HG02759 (cell line): Measurements from ENCODE around the gene ODAD4.
"Not testable (repeated sequence)": the region's sequence is repeated elsewhere in the genome, so short reads cannot be mapped to it uniquely, and the experiment has no call there.

ENCODE experiments used
- ATAC-seq: cut with Tn5 transposase; IDR thresholded peaks from one replicate; pipeline ENCODE4 v1.9.1; 2021; ENCODE audit warnings: mild to moderate bottlenecking, moderate library complexity; ENCODE audit not compliant: unreplicated experiment

Gene ODAD4

DNA sequence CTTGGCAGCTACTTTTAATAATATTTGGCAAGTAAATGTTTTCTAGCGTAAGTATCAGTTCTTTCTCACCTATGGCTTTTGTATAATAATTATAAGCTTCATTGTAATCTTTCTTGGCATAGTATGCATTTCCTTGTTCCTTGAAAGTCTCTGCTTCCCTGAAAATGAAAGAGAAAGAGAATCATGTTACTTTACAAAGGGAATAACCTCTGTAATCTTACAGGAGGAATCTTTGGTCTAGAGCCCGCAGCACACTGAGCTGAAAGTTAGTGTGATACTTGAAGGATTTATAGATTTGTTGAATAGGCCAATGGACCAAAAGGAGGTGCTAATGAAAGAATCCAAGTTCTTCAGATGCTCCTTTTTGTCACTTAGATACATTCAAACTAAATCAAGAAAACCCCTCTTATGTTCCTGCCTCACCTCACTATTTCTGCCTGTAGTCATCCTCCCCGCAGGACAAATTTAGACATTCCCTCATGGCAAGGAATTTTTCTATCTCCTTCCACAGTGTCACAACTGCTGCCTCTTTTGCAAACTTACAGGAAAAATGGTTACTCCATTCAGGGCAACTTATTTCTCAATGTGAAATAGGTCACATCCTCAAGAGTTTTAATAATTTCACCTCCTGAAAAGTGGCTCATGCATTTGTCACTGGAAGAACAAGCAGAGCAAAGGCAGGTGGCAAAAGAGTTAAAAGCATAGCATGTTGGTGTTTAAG, 70.2 kb downstream of the ODAD4 start:
- ATAC-seq: no peak

DNA sequence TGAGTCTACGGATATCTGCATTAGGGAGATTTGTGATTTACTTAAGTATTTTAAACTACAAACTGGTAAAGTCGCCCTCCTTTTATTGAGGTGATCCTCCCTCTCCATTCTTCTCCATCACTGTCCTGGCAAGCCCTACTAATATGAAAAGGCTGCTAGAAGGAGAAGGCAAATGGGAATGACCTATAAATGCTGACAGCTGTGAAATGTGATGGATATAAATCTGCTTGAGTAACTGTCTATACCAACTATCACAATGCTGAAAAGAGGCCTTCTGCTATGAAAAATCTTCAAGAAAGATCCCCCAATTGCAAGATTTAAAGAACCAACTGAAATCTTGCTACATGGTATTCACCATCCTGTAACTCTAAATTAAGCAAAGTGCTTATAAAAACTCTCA, 71.3 kb downstream of the ODAD4 start:
- no peak for ATAC-seq

DNA sequence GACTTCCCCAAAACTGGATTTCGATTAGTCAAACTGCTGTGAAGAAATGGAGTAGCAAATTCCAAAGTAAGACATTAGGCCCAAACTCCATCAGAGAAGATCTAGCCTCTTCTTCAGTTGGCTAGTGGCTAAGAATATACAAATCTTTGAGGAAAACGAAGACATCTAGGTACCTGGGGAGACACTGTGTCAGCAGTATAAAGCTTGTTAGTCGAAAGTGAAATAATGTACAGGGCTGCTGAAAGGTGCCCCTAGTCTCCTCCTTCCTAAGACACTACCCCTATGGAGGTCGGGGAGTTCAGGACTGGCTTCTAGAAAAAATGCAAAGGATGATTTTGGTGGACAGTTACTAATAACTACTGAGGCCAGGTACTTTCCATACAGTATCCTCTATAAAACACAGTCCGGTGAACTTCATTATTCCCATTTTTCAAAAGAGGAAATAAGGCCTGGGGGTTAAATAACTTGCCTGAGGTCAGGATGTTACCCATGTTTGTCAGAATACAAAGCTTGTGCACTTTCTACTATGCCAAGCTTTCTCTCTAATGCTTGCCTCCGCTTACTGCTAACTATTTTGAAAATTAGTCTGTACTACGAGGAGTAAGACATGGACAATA, 71.9 kb downstream of the ODAD4 start:
- ATAC-seq: no peak

DNA sequence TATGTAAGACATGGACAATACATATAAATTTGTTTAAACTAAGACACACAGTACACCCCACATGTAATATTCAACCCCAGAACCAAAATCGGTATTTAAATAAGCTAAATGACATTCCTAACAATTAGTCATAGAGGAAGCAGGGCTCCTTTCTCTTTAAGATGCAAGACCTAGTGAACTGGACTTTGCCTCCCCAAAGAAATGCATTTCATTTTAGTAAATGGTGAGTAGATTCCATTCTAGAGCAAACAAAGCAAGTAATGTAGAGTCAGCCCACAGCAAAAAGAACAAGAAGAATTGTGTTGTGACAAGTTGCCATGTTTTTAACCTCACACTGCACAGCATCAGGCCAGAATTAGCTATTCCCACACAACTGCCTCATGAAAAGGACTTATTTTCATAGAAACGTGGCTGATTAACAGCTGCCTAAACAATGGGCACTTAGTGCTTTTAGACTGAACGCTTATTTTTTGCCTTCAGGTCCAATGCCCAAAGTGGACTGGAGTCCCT, 72.4 kb downstream of the ODAD4 start:
- no peak for ATAC-seq

DNA sequence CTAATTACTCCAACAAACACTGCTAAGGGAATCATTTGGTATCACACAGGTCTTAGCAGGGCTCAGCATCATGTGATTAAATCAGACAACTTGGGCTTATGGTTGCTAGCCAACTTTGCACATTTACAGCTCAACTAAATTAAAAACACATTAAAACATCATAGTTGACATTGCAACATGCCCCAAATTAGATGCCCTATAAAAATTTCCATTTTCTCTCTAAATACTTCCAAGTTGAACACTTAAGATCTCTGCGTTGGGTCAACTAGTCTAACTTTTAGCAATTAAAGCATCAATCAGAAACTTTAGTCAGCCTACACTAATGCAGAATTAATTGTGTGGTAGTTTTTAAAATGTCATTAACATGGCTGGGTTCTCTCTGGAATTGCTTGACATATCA, 74.7 kb downstream of the ODAD4 start:
- no peak for ATAC-seq

DNA sequence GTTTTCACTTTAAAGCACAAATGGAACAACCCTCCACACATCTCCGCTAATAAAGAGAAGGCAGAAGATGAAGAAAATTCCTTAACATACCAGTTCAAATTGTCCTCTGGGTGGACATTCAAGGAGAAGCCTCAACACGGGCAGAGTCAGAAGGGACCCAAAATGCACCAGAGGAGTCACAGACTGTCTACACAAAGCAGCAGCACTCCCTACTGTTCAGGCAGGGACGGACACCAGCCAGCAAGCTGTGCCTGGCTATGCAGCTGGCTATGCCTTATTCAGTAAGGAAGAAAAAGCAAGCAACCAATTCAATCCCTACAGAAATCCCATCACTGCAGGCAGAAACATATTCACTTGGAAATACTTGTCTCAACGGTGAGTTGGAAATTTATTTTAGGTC, 78.8 kb downstream of the ODAD4 start:
- ATAC-seq: no peak

DNA sequence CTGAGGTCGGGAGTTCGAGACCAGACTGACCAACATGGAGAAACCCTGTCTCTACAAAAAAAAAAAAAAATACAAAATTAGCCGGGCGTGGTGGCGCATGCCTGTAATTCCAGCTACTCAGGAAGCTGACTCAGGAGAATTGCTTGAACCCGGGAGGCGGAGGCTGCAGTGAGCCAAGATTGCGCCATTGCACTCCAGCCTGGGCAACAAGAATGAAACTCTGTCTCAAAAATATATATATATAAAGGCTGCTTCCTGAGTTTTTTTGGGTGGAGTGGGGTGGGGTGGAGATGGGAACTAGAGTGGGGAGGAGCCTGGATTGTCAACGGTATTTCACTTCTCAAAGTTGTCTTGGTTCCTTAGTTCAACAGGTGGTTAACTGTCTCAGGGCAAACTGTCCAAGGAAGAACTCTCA, 79.9 kb downstream of the ODAD4 start:
- not testable (repeated sequence) for ATAC-seq

DNA sequence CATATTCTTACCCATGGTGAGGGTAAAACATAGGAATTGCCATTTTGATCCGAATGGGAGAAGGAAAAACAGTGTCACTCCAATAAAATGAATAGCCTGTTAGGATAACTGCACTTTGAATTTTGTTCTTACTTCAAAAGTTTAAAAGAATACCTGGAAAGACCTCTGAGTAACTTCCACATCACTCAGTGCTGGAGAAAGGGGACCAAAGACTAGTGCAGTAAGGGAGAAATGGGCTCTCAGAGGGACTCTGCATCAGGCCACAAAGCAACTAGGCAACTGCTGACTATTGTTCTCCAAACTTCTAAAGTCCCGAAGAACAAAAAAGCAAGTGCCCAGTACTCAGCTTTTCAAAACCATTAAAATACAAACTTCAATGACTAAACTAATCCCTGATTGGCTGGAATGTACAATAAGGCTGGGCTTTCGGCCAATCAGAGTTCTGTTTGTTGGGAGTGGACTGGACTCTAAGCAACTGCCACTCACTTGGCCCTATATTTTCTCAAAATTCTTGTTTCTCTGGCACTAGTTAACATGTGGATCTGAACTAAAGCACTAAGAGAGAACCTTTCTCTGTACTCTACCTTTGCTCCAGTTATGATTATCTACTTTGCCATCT, 80.6 kb downstream of the ODAD4 start:
- ATAC-seq: no peak

DNA sequence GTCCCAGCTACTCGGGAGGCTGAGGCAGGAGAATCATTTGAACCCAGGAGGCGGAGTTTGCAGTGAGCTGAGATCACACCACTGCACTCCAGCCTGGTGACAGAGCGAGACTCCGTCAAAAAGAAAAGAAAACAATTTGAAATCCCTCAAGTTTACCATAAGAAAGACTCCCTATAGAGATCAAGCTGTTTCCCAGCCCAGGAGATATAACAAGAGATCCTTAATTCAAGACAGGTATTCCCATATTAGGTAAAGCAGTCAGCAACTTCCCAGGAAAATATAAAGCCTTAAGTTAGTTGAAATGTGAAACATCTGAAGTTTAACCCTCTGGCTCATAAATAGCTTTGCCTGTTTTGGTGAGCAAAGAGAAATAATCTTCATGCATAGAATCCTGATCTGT, 81.9 kb downstream of the ODAD4 start:
- not testable (repeated sequence) for ATAC-seq

DNA sequence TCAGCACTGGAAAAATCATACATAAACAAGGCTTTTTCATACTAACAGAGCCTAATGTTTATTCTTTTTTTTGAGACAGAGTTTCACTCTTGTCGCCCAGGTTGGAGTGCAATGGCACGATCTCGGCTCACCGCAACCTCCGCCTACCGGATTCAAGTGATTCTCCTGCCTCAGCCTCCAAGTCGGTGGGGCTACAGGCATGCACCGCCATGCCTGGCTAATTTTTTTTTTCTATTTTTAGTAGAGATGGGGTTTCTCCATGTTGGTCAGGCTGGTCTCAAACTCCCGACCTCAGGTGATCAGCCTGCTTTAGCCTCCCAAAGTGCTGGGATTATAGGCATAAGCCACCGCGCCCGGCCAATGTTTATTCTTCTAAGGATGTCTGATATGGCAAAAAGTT, 83.3 kb downstream of the ODAD4 start:
- ATAC-seq: not testable (repeated sequence)
